ENCODE measurements around the gene KMT2C. TPM values are rescaled to one million over a fixed set of nuclear protein-coding genes. Genes with fewer than 3 reads are reported as not detected.
"Not testable (repeated sequence)": the region's sequence is repeated elsewhere in the genome, so short reads cannot be mapped to it uniquely, and the experiment has no call there.

The KMT2C gene
- total RNA-seq, 2 donors from 2014 or later: 71.2 to 105 TPM

- H3K36me3 Mint-ChIP-seq; H3K4me3 Mint-ChIP-seq; H3K27ac Mint-ChIP-seq; DNase-seq (ENCODE audit: low spot score); H3K9me3 Mint-ChIP-seq; ATAC-seq; H3K27me3 Mint-ChIP-seq: not testable (repeated sequence)
- peaks cover 20 to 38% of the 10 kb centered on the region in 2 donors for H3K4me1 Mint-ChIP-seq (ENCODE audit: low read depth in 2 of 2)
Observed at GRCh38 chr7:152380931-152381578, 54.7 kb downstream of the KMT2C start.

DNA sequence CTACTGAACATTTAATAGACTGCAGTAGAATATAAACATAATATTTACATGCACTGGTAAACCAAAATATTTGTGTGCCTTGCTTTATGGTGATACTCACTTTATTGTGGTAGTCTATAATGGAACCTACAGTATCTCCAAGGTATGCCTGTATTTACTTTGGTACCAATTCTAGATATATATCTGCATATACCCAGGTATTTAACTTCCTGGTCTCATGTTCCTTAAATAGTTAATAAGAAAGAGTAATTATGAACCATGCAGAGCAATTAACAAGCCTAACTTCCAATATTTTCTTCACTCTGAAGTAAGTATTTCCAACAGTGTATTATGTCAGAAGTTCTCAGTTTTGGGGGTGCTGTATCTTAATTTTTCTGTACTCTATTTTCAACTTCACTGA lies 57.3 kb downstream of the KMT2C start:
- not testable (repeated sequence) for H3K9me3 Mint-ChIP-seq; H3K27me3 Mint-ChIP-seq; H3K4me3 Mint-ChIP-seq; H3K36me3 Mint-ChIP-seq; ATAC-seq; DNase-seq (ENCODE audit: low spot score); H3K27ac Mint-ChIP-seq
- peaks cover 19 to 40% of the 10 kb centered on the region in 2 donors for H3K4me1 Mint-ChIP-seq (ENCODE audit: low read depth in 2 of 2)

- H3K27me3 Mint-ChIP-seq; H3K4me3 Mint-ChIP-seq; ATAC-seq; H3K36me3 Mint-ChIP-seq; DNase-seq (ENCODE audit: low spot score); H3K9me3 Mint-ChIP-seq; H3K27ac Mint-ChIP-seq: not testable (repeated sequence)
- H3K4me1 Mint-ChIP-seq (ENCODE audit: low read depth in 2 of 2): peaks cover 26 to 51% of the 10 kb centered on the region in 2 donors
Observed at GRCh38 chr7:152376716-152377484, 58.9 kb downstream of the KMT2C start.

DNA sequence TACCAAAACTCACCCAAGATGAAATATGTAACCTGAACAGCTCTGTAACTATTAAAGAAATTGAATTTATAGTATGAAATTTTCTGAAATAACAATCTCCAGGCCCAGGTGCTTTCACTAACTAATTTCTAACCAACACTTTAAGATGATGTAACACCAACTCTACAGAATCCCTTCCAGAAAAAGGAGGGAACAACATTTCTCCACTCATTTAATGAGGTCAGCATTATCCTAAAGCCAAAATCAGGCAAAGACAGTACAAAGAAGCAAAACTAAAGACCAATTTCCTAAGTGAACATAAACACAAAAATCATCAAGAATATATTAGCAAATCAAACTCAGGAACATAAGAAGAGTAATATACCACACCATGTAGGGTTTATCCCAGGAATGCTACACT lies 65.5 kb downstream of the KMT2C start:
- no peak for ATAC-seq
- Mint-ChIP-seq H3K9me3 (no peaks in the 10 kb centered on the region), H3K27ac (no peak overlapping the region), H3K4me3 (peak overlapping the region; percentile 0), H3K36me3 (peaks cover 10% of the 10 kb centered on the region), H3K27me3 (no peaks in the 10 kb centered on the region), H3K4me1 (ENCODE audit: low read depth in 2 of 2) (peaks cover 31 to 49% of the 10 kb centered on the region in 2 donors)
- DNase-seq (ENCODE audit: low spot score): no peak

DNA sequence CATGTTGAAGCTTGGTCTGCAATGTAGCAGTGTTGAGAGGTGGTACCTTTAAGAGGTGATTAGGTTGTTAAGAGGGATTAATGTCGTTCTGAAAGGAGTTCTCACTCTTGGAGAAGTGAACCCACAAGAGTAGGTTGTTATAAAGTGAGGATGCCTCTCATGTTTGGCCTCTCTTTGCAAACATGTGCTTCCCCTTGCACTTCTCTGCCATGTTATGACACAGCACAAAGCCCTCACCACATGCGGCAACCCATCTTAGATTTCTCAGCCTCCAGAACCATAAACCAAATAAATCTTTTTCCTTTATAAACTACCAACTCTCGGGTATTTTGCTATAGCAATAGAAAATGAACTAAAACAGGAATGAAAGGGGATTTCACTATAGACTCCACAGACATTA lies 66.3 kb downstream of the KMT2C start:
- H3K27ac Mint-ChIP-seq: peak overlapping the region in 1 of 2 donors; percentile 25
- H3K9me3 Mint-ChIP-seq: no peaks in the 10 kb centered on the region
- no peak overlapping the region for H3K4me3 Mint-ChIP-seq
- ATAC-seq (no peak), DNase-seq (ENCODE audit: low spot score) (no peak)
- no peaks in the 10 kb centered on the region for H3K27me3 Mint-ChIP-seq
- peaks cover 10% of the 10 kb centered on the region for H3K36me3 Mint-ChIP-seq
- H3K4me1 Mint-ChIP-seq (ENCODE audit: low read depth in 2 of 2): peaks cover 31 to 50% of the 10 kb centered on the region in 2 donors

GRCh38 chr7:152367170-152367569 lies 68.6 kb downstream of the KMT2C start:
- Mint-ChIP-seq H3K27ac (no peak overlapping the region), H3K9me3 (no peaks in the 10 kb centered on the region), H3K4me1 (ENCODE audit: low read depth in 2 of 2) (peaks cover 39 to 59% of the 10 kb centered on the region in 2 donors), H3K27me3 (no peaks in the 10 kb centered on the region), H3K4me3 (no peak overlapping the region), H3K36me3 (peaks cover 6% of the 10 kb centered on the region)
- DNase-seq (ENCODE audit: low spot score) (no peak), ATAC-seq (no peak)

DNA sequence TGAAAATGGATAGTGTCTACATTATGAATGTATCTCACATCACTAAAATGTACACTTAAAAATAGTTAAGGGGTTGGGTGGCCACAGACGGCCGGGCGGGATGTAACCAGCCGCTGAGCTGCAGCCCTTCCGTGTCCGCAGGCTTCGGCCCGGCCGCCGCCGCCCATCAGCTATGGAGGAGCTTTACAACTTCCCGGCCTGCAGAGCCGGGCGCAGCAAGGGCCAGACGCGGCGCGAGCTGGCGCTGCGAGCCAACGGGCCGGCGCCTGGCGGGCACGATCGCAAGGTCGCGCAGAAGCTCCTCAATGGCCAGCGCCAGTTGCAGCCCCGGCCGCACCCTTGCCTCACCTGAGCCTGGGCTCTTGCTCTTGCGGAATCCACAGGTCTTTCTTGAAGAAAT lies 69.1 kb downstream of the KMT2C start:
- H3K36me3 Mint-ChIP-seq: peaks cover 6% of the 10 kb centered on the region
- DNase-seq (ENCODE audit: low spot score) (no peak), ATAC-seq (no peak)
- H3K4me1 Mint-ChIP-seq (ENCODE audit: low read depth in 2 of 2): peaks cover 39 to 57% of the 10 kb centered on the region in 2 donors
- H3K27ac Mint-ChIP-seq: no peak overlapping the region
- H3K4me3 Mint-ChIP-seq: no peak overlapping the region
- no peaks in the 10 kb centered on the region for H3K9me3 Mint-ChIP-seq
- H3K27me3 Mint-ChIP-seq: no peaks in the 10 kb centered on the region

- peaks cover 36 to 54% of the 10 kb centered on the region in 2 donors for H3K4me1 Mint-ChIP-seq (ENCODE audit: low read depth in 2 of 2)
- H3K36me3 Mint-ChIP-seq: peaks cover 6% of the 10 kb centered on the region
- H3K9me3 Mint-ChIP-seq: no peaks in the 10 kb centered on the region
- H3K27ac Mint-ChIP-seq: no peak overlapping the region
- DNase-seq (ENCODE audit: low spot score) (no peak), ATAC-seq (no peak)
- H3K4me3 Mint-ChIP-seq: no peak overlapping the region
- H3K27me3 Mint-ChIP-seq: no peaks in the 10 kb centered on the region
Observed at GRCh38 chr7:152365982-152366603, 69.7 kb downstream of the KMT2C start.

- DNase-seq (ENCODE audit: low spot score): no peak
- H3K4me1 Mint-ChIP-seq (ENCODE audit: low read depth in 2 of 2): peaks cover 29 to 45% of the 10 kb centered on the region in 2 donors
- H3K36me3 Mint-ChIP-seq: peaks cover 6% of the 10 kb centered on the region
- ATAC-seq: no peak
- no peaks in the 10 kb centered on the region for H3K9me3 Mint-ChIP-seq
- no peak overlapping the region for H3K4me3 Mint-ChIP-seq
- H3K27ac Mint-ChIP-seq: no peak overlapping the region
- no peaks in the 10 kb centered on the region for H3K27me3 Mint-ChIP-seq
Observed at GRCh38 chr7:152363798-152364197, 72.0 kb downstream of the KMT2C start.

DNA sequence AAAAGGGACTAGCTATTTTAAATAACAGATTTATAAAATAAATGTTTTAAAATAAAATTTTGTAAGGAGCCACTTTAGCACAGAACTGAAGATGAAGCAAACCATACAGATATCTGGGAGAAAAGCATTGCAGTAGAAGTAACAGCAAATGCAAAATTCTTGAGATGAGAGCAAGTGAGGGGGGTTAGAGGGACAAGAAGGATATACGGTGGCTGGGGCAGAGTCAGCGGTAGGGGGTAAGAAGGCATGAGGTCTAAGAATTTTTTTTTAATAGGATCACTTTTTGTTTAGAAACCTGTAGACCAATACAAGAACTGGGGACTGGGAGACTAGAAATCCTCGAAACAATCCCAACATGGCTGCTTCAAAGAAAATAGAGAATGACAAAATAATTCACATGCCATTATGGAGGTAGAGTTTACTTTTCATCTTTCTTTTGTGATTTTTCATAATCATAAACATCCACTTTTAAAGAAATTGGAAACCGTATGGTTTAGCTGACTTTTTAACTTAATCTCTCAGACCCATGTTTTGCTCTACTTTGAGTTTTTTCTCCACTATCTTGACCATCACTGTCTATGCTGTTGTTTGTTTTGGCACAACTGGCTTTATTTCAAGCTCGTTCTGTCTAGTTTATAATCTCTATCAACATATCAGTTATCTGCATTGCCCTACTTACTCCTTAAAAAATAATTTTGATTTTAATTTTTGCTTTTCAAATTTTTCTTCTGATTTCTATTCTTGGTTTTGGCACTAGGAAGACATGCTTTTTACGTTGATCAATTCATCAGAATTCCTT lies 73.5 kb downstream of the KMT2C start:
- peaks cover 23 to 35% of the 10 kb centered on the region in 2 donors for H3K4me1 Mint-ChIP-seq (ENCODE audit: low read depth in 2 of 2)
- no peak overlapping the region for H3K4me3 Mint-ChIP-seq
- peaks cover 6% of the 10 kb centered on the region for H3K36me3 Mint-ChIP-seq
- ATAC-seq: no peak
- no peaks in the 10 kb centered on the region for H3K27me3 Mint-ChIP-seq
- DNase-seq (ENCODE audit: low spot score): no peak
- no peaks in the 10 kb centered on the region for H3K9me3 Mint-ChIP-seq
- H3K27ac Mint-ChIP-seq: no peak overlapping the region

- peak overlapping the region in 1 of 2 donors; percentile 30 for H3K27ac Mint-ChIP-seq
Observed at GRCh38 chr7:152355474-152356057, 80.2 kb downstream of the KMT2C start.

DNA sequence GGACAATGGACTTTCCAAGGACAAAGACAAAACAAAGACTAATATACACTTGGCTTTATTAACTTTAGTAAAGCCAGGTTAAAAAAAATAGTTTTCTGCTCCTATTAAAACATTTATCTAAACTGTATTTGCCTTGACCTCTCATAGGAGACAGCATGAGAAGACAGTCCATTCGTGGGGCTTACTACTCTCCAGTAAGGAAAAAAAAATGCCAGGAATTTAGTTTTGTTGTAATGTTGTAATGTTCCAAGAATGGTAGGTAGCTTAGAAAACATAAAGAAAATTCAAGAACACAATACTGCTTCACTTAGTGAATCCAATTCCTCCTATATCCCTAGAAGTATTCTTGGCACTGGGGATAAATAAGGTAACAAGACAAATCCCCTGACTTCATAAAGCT lies 81.7 kb downstream of the KMT2C start:
- H3K4me3 Mint-ChIP-seq: no peak overlapping the region
- peaks cover 23% of the 10 kb centered on the region for H3K36me3 Mint-ChIP-seq
- no peaks in the 10 kb centered on the region for H3K9me3 Mint-ChIP-seq
- DNase-seq (ENCODE audit: low spot score) (no peak), ATAC-seq (no peak)
- peaks cover 18 to 21% of the 10 kb centered on the region in 2 donors for H3K4me1 Mint-ChIP-seq (ENCODE audit: low read depth in 2 of 2)
- no peak overlapping the region for H3K27ac Mint-ChIP-seq
- no peaks in the 10 kb centered on the region for H3K27me3 Mint-ChIP-seq

More at GRCh38 chr7:152355474-152356057, 80.2 kb downstream of the KMT2C start:
- Mint-ChIP-seq H3K4me3 (no peak overlapping the region), H3K9me3 (no peaks in the 10 kb centered on the region), H3K4me1 (ENCODE audit: low read depth in 2 of 2) (peaks cover 18 to 21% of the 10 kb centered on the region in 2 donors), H3K36me3 (peaks cover 23% of the 10 kb centered on the region), H3K27me3 (no peaks in the 10 kb centered on the region)
- no peak for DNase-seq (ENCODE audit: low spot score)
- no peak for ATAC-seq

- ATAC-seq; DNase-seq (ENCODE audit: low spot score); H3K4me3 Mint-ChIP-seq; H3K27me3 Mint-ChIP-seq; H3K9me3 Mint-ChIP-seq; H3K27ac Mint-ChIP-seq: not testable (repeated sequence)
- Mint-ChIP-seq H3K36me3 (peaks cover 23% of the 10 kb centered on the region), H3K4me1 (ENCODE audit: low read depth in 2 of 2) (peaks cover 18 to 21% of the 10 kb centered on the region in 2 donors)
Observed at GRCh38 chr7:152353281-152353680, 82.5 kb downstream of the KMT2C start.
